ENCODE results near the gene CSNK2B.

GRCh38 chr6:31633447-31633846 lies 32.4 kb upstream of the CSNK2B start:
- TF ChIP-seq CTCF (conservative IDR thresholded peaks at IDR 0.05; ENCODE audit: low read length) (no peak), EZH2phosphoT487 (IDR thresholded peaks at IDR 0.05; ENCODE audit: borderline replicate concordance, low read depth, low read length) (no peak)
